Kidney epithelial cell (primary cell): ENCODE measurements around the gene ISG20L2. TPM values are rescaled to one million over a fixed set of nuclear protein-coding genes. Genes with fewer than 3 reads are reported as not detected.

Experiments
- DNase-seq: peaks from one replicate; pipeline ENCODE4 v3.0.0-alpha.2; 2010; ENCODE audit warnings: low read depth
- H3K27me3 ChIP-seq: 2 replicates; pipeline ENCODE4 v1.6.0; 2011; ENCODE audit warnings: low read length; ENCODE audit not compliant: control insufficient read depth, insufficient read depth
- H3K36me3 ChIP-seq: 2 replicates; pipeline ENCODE4 v1.5.1; 2011; ENCODE audit warnings: low read length; ENCODE audit not compliant: control insufficient read depth, insufficient read depth
- H3K4me3 ChIP-seq: 2 replicates; pipeline ENCODE4 v1.5.1; 2011; ENCODE audit warnings: low read depth, mild to moderate bottlenecking, control low read depth, low read length
- total RNA-seq: library from RNA; depleted of rRNA; stranded (reverse); fragments of >200 nt; gene quantifications from 2 replicates; pipeline ENCODE4 v1.2.3, GENCODE V29; 2015
- TF ChIP-seq, protein P1 (sequence below): IDR thresholded peaks from 2 replicates; pipeline ENCODE4 v1.5.1; 2011; ENCODE audit warnings: mild to moderate bottlenecking, moderate library complexity, low read length, control low read depth, inconsistent platforms; ENCODE audit not compliant: insufficient read depth, poor library complexity, severe bottlenecking

Gene ISG20L2
- total RNA-seq, 1 donor from 2014 or later = 17.7 TPM

DNA sequence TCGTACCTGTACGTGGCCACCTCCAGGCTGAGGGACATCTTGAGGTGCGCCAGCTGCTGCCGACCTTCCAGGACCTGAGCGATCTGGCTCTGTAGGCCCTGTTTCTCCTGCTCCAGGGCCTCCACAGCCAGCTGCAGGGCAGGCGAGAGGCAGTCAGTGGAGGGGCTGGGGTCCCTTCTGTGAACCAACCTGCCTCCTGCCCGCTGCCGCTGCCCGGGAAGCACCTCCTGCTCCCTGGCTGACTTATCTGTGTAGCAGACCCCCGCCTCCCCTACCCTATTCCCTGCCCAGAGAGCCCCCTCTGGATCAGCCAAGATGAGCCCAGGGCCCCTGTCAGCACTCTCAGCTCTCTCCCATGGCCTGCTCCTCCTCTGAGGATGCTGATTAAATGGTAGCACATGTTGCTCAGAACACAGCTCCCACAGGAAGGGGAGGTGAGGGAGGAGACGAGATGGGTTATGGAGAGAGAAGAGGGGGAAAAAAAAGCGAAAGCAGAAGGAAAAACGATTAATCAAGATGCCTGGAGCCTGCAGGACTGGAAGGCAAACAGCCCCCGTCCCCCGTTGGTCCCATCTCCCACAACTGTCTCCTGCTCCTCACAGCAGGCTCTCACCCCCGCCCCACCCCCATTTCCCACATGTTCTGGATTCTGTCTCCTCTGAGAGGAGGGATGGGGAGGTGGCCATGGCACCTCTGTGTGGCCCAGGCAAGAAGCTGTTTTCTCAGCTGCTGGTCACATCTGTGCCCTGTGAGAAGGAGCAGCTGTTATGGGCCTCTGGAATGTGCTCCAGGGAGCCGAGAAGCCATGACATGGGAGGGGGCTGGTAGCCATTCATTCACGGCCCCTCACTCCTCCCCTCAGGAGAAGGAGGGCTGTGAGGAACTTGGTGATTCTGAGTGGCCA lies 53.1 kb downstream of the ISG20L2 start:
- TF ChIP-seq, protein P1, sequence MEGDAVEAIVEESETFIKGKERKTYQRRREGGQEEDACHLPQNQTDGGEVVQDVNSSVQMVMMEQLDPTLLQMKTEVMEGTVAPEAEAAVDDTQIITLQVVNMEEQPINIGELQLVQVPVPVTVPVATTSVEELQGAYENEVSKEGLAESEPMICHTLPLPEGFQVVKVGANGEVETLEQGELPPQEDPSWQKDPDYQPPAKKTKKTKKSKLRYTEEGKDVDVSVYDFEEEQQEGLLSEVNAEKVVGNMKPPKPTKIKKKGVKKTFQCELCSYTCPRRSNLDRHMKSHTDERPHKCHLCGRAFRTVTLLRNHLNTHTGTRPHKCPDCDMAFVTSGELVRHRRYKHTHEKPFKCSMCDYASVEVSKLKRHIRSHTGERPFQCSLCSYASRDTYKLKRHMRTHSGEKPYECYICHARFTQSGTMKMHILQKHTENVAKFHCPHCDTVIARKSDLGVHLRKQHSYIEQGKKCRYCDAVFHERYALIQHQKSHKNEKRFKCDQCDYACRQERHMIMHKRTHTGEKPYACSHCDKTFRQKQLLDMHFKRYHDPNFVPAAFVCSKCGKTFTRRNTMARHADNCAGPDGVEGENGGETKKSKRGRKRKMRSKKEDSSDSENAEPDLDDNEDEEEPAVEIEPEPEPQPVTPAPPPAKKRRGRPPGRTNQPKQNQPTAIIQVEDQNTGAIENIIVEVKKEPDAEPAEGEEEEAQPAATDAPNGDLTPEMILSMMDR = no peak
- Histone ChIP-seq H3K4me3 (peak overlapping the region; percentile 45), H3K36me3 (peaks cover 2% of the 10 kb centered on the region), H3K27me3 (peaks cover 6% of the 10 kb centered on the region)
- no peak for DNase-seq

DNA sequence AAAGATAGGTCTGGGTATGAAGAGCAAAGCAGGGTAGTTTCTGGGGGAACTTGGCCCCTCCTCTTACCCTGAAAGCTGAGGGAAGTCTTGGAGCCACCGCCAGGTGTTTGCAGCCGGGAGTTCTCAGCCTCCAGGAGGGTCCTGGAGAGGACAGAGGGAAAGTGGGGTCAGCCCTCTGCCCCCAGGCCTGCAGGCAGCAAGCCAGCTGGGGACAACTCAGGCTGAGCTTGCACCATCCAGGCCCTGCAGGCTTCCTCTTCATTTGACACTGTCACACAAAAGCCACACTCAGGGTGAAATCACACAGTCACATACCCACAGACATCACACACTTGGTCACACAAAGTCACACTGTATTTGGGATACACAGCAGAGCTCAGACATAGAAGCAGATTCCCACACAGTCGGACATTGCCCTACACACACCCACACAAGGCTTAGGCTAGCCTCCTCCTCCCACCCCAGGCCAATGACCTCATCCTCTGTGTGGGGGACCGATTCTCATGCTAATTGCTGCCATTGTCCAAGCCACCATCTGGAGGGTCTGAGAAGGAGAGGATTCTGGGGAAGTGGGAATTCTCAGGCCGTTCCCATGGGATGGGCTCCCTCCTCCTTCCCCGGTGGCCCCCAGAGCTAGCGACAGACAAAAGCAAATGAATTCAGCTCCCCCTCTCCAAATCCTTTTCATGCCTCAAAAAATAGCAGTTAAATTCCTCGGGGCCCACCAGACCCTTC lies 55.0 kb downstream of the ISG20L2 start:
- peaks cover 4% of the 10 kb centered on the region for H3K27me3 ChIP-seq
- peaks cover 2% of the 10 kb centered on the region for H3K36me3 ChIP-seq

More for the DNA sequence above, 55.0 kb downstream of the ISG20L2 start:
- H3K4me3 ChIP-seq = no peak overlapping the region
- no peak for DNase-seq
- TF ChIP-seq, protein P1 = no peak

Other genes starting within 250 kb of the ISG20L2 start
- 16.6 and 22.0 TPM in 2 replicates for gene MEF2D, start 228.0 kb downstream of the ISG20L2 start, total RNA-seq
- 8.0 and 9.4 TPM in 2 replicates for gene IQGAP3, start 156.2 kb downstream of the ISG20L2 start, total RNA-seq
- gene TTC24, start 149.0 kb downstream of the ISG20L2 start, total RNA-seq = not detected in 2 replicates
- 83.8 and 115 TPM in 2 replicates for gene NAXE, start 137.0 kb downstream of the ISG20L2 start, total RNA-seq
- gene GPATCH4, start 127.3 kb downstream of the ISG20L2 start, total RNA-seq = 19.1 and 21.8 TPM in 2 replicates
- gene HAPLN2, start 109.4 kb downstream of the ISG20L2 start, total RNA-seq = not detected in 2 replicates
- gene BCAN, start 86.6 kb downstream of the ISG20L2 start, total RNA-seq = 0.14 and 0.17 TPM in 2 replicates
- 66.3 and 76.8 TPM in 2 replicates for gene NES, start 51.4 kb downstream of the ISG20L2 start, total RNA-seq
- gene CRABP2, start 23.2 kb downstream of the ISG20L2 start, total RNA-seq = 24.5 and 29.5 TPM in 2 replicates
- gene METTL25B, start 297 bp downstream of the ISG20L2 start, total RNA-seq = 13.0 and 13.6 TPM in 2 replicates
- gene MRPL24, start 12.3 kb upstream of the ISG20L2 start, total RNA-seq = 42.5 and 62.2 TPM in 2 replicates
- 271 and 296 TPM in 2 replicates for gene HDGF, start 22.9 kb upstream of the ISG20L2 start, total RNA-seq
- gene PRCC, start 38.8 kb upstream of the ISG20L2 start, total RNA-seq = 56.0 and 59.3 TPM in 2 replicates
- 2.3 and 4.9 TPM in 2 replicates for gene SH2D2A, start 88.1 kb upstream of the ISG20L2 start, total RNA-seq
- not detected in 2 replicates for gene INSRR, start 130.4 kb upstream of the ISG20L2 start, total RNA-seq
- not detected in 2 replicates for gene NTRK1, start 132.1 kb upstream of the ISG20L2 start, total RNA-seq
- 10.3 and 17.1 TPM in 2 replicates for gene PEAR1, start 165.0 kb upstream of the ISG20L2 start, total RNA-seq
- gene LRRC71, start 191.9 kb upstream of the ISG20L2 start, total RNA-seq = not detected in 2 replicates